Mucosa of descending colon (tissue), 3 donors: ENCODE measurements around the gene STAMBPL1. TPM values are rescaled to one million over a fixed set of nuclear protein-coding genes. Genes with fewer than 3 reads are reported as not detected.

Source experiments
- ATAC-seq: fragments of 200-7000 bp; cut with Tn5 transposase; one replicate; pipeline ENCODE4 v1.9.1; 2020; ENCODE audit warnings: mild to moderate bottlenecking, moderate library complexity
- DNase-seq, 3 donors: peaks; one replicate each; pipeline ENCODE4 v3.0.0-alpha.2; 2020
- H3K36me3 ChIP-seq: fragments of 200-600 bp; one replicate; pipeline ENCODE4 v1.8.0; 2021; ENCODE audit warnings: low read depth, mild to moderate bottlenecking
- H3K4me1 ChIP-seq: fragments of 200-600 bp; one replicate; pipeline ENCODE4 v1.8.0; 2021; ENCODE audit warnings: low read depth, mild to moderate bottlenecking
- H3K4me3 ChIP-seq: fragments of 200-600 bp; one replicate; pipeline ENCODE4 v1.8.0; 2021; ENCODE audit warnings: mild to moderate bottlenecking
- H3K9me3 ChIP-seq: fragments of 200-600 bp; one replicate; pipeline ENCODE4 v1.8.0; 2021; ENCODE audit warnings: mild to moderate bottlenecking
- intact Hi-C, 2 donors: fragments of 100-400 bp; cut with DNase I in 1 of 2; cut with micrococcal nuclease in 1 of 2; formaldehyde crosslinking; loops; one replicate each; pipeline versions ENCODE4 v1.11.0 to v1.11.1; 2022; cut with DNase I, micrococcal nuclease
- total RNA-seq, 3 donors: library from RNA; stranded (reverse); fragmentation: NEBNext Ultra II Directional in 2 of 3; extraction: Animal tissue kit (Norgen Biotek cat#: 25700) in 2 of 3; gene quantifications; one replicate each; pipeline versions ENCODE4 v1.2.1 to v1.2.4, GENCODE V29; 2021 to 2023
- TF ChIP-seq, protein P1 (sequence below): fragments of 200-600 bp; IDR thresholded peaks from one replicate; pipeline ENCODE4 v1.8.0; 2022; ENCODE audit warnings: antibody characterized with exemption, mild to moderate bottlenecking
- donor health status: DM: no; HTN: no; CAD: no; lungs with moderate emphysema.
- donor health status: DM: no; HTN: no; CAD: no.
- donor health status: DM: no; HTN: yes; CAD: no.

STAMBPL1 gene
- total RNA-seq, 3 donors from 2014 or later, result 19.2 to 44.2 (median 20.0) TPM

GRCh38 chr10:88840881-88841280, 39.2 kb upstream of the STAMBPL1 start:
- no peaks in the 10 kb centered on the region for H3K4me1 ChIP-seq
- intact Hi-C loops, result no loop called here
- no peak overlapping the region for H3K4me3 ChIP-seq
- H3K36me3 ChIP-seq, result no peaks in the 10 kb centered on the region
- ATAC-seq, result no peak
- DNase-seq, result no peak
- H3K9me3 ChIP-seq, result no peaks in the 10 kb centered on the region
- TF ChIP-seq, protein P1, sequence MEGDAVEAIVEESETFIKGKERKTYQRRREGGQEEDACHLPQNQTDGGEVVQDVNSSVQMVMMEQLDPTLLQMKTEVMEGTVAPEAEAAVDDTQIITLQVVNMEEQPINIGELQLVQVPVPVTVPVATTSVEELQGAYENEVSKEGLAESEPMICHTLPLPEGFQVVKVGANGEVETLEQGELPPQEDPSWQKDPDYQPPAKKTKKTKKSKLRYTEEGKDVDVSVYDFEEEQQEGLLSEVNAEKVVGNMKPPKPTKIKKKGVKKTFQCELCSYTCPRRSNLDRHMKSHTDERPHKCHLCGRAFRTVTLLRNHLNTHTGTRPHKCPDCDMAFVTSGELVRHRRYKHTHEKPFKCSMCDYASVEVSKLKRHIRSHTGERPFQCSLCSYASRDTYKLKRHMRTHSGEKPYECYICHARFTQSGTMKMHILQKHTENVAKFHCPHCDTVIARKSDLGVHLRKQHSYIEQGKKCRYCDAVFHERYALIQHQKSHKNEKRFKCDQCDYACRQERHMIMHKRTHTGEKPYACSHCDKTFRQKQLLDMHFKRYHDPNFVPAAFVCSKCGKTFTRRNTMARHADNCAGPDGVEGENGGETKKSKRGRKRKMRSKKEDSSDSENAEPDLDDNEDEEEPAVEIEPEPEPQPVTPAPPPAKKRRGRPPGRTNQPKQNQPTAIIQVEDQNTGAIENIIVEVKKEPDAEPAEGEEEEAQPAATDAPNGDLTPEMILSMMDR, result no peak

GRCh38 chr10:88841316-88842111, 38.5 kb upstream of the STAMBPL1 start:
- ATAC-seq, result peak; percentile 33
- no peak for DNase-seq
- TF ChIP-seq, protein P1, result no peak
- no peaks in the 10 kb centered on the region for H3K9me3 ChIP-seq
- H3K36me3 ChIP-seq, result no peaks in the 10 kb centered on the region
- intact Hi-C loops, result no loop called here
- H3K4me1 ChIP-seq, result no peaks in the 10 kb centered on the region
- H3K4me3 ChIP-seq, result no peak overlapping the region

DNA sequence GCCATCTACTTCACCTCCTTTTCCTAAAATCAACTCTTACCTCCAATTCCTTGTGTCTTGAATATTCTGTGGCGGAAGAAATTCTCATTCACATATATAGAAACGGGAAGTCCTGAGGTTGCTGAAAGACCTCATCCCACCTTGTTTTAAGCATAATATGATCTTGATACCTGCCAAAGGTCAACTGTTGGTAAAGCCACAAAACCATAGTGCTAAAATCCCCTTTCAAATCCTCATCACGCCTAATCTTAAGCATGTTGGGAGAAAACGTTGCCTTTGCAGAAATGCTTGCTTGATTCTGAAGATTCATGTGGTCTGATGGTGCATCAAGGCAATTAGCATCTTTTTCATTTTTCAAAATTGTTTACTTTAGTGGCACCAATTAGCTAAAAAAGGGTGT, 36.9 kb upstream of the STAMBPL1 start:
- intact Hi-C loops, result no loop called here
- TF ChIP-seq, protein P1, result no peak
- ATAC-seq, result no peak
- no peaks in the 10 kb centered on the region for H3K9me3 ChIP-seq
- H3K4me3 ChIP-seq, result no peak overlapping the region
- no peaks in the 10 kb centered on the region for H3K36me3 ChIP-seq
- no peak for DNase-seq
- H3K4me1 ChIP-seq, result no peaks in the 10 kb centered on the region

- peaks cover 6% of the 10 kb centered on the region for H3K4me1 ChIP-seq
- TF ChIP-seq, protein P1, result no peak
- H3K9me3 ChIP-seq, result no peaks in the 10 kb centered on the region
- H3K4me3 ChIP-seq, result no peak overlapping the region
- ATAC-seq (peak; percentile 59), DNase-seq (no peak)
- intact Hi-C loops, result no loop called here
- no peaks in the 10 kb centered on the region for H3K36me3 ChIP-seq
Observed at GRCh38 chr10:88848499-88848898, 31.5 kb upstream of the STAMBPL1 start.

DNA sequence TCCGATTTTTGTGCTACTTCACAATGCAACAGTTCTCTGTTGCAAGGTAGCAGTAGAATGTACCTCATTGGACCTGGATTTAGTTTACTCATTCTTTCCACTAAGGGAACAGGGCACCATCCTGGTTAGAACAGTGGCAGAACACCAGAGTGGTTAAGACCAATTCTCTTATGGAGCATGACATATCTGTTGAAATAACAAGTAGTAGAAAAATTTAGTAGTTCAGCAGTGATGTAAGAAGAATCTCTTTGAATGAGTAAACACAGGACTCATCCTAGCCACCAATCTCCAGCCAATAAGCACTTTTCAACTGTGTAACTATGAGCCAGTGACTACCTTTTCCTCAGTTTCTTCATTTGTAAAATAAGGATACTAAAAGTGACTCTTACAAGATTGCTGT, 30.8 kb upstream of the STAMBPL1 start:
- DNase-seq (no peak), ATAC-seq (no peak)
- Histone ChIP-seq H3K4me1 (peaks cover 6% of the 10 kb centered on the region), H3K9me3 (no peaks in the 10 kb centered on the region), H3K4me3 (no peak overlapping the region), H3K36me3 (no peaks in the 10 kb centered on the region)
- TF ChIP-seq, protein P1, result no peak
- intact Hi-C loops, result no loop called here
